A673 (cell line): ENCODE results near the gene DNASE1L3. TPM values are rescaled to one million over a fixed set of nuclear protein-coding genes. Genes with fewer than 3 reads are reported as not detected.

Experiments used
- BruUV-seq: library from RNA; stranded (reverse); fragments of 400-500 nt; replicated peaks from 2 replicates; lab custom pipeline; 2021; lab: Mats Ljungman, UMichigan
- CTCF ChIA-PET: fragments of 300-600 bp; sonication (Branson Sonifier 250); formaldehyde crosslinking; loops from one replicate; lab custom pipeline; 2022; ENCODE audit warnings: antibody characterized with exemption; lab: Charles Lee
- POLR2A ChIA-PET: fragments of 300-600 bp; sonication (Branson Sonifier 250); formaldehyde crosslinking; loops from one replicate; lab custom pipeline; 2022; ENCODE audit warnings: antibody characterized with exemption; ENCODE audit not compliant: low non-redundant PET; lab: Charles Lee
- DNase-seq: peaks from one replicate; pipeline ENCODE4 v3.0.0-alpha.2; 2015; ENCODE audit warnings: low spot score
- H3K27ac ChIP-seq: fragments of 200-600 bp; sonication (generic); 2 replicates; pipeline ENCODE4 v1.5.1; 2016; ENCODE audit warnings: mixed run types, low read depth, mild to moderate bottlenecking, mixed read lengths, antibody characterized with exemption, low read length; ENCODE audit not compliant: poor library complexity, severe bottlenecking
- H3K27me3 ChIP-seq: fragments of 200-600 bp; sonication (generic); replicated peaks from 2 replicates; pipeline ENCODE4 v1.6.1; 2017; ENCODE audit warnings: mixed run types, low read depth, mild to moderate bottlenecking, mixed read lengths, antibody characterized with exemption, low read length; ENCODE audit not compliant: insufficient read depth, poor library complexity
- H3K36me3 ChIP-seq: fragments of 200-600 bp; sonication (generic); 2 replicates; pipeline ENCODE4 v1.6.1; 2016; ENCODE audit warnings: mixed run types, mild to moderate bottlenecking, mixed read lengths, antibody characterized with exemption, low read length; ENCODE audit not compliant: insufficient read depth, poor library complexity, severe bottlenecking
- H3K4me1 ChIP-seq: fragments of 200-600 bp; sonication (generic); 2 replicates; pipeline ENCODE4 v1.6.1; 2017; ENCODE audit warnings: mixed run types, mild to moderate bottlenecking, mixed read lengths, antibody characterized with exemption, low read length; ENCODE audit not compliant: insufficient read depth, poor library complexity, severe bottlenecking
- H3K4me3 ChIP-seq: fragments of 200-600 bp; sonication (generic); 2 replicates; pipeline ENCODE4 v1.5.1; 2016; ENCODE audit warnings: low read depth, mixed run types, mild to moderate bottlenecking, mixed read lengths, low read length; ENCODE audit not compliant: poor library complexity, severe bottlenecking
- H3K9me3 ChIP-seq: fragments of 200-600 bp; sonication (generic); 2 replicates; pipeline ENCODE4 v1.6.1; 2016; ENCODE audit warnings: mixed run types, low read depth, mild to moderate bottlenecking, mixed read lengths, antibody characterized with exemption, low read length; ENCODE audit not compliant: poor library complexity, severe bottlenecking
- CTCF ChIP-seq: fragments of 300-800, 200-600 bp; sonication (generic); conservative IDR thresholded peaks from 2 replicates; pipeline ENCODE4 v1.5.1; 2017; ENCODE audit warnings: low read depth, mild to moderate bottlenecking, antibody characterized with exemption, low read length, moderate library complexity, mixed read lengths
- EZH2 ChIP-seq: fragments of 200-600 bp; sonication (generic); IDR thresholded peaks from 2 replicates; pipeline ENCODE4 v1.6.1; 2017; ENCODE audit warnings: borderline replicate concordance, low read depth, mild to moderate bottlenecking, mixed read lengths, antibody characterized with exemption, low read length; ENCODE audit not compliant: poor library complexity, severe bottlenecking
- intact Hi-C: fragments of 100-400 bp; cut with micrococcal nuclease; formaldehyde crosslinking; loops from one replicate; pipeline ENCODE4 v1.10.0; 2022; ENCODE audit not compliant: unreplicated experiment
- total RNA-seq: library from RNA; stranded (reverse); gene quantifications from 2 replicates; pipeline ENCODE4 v1.2.3, GENCODE V29; 2021

The DNASE1L3 gene
- total RNA-seq, 1 experiment from 2014 or later: not detected

DNA sequence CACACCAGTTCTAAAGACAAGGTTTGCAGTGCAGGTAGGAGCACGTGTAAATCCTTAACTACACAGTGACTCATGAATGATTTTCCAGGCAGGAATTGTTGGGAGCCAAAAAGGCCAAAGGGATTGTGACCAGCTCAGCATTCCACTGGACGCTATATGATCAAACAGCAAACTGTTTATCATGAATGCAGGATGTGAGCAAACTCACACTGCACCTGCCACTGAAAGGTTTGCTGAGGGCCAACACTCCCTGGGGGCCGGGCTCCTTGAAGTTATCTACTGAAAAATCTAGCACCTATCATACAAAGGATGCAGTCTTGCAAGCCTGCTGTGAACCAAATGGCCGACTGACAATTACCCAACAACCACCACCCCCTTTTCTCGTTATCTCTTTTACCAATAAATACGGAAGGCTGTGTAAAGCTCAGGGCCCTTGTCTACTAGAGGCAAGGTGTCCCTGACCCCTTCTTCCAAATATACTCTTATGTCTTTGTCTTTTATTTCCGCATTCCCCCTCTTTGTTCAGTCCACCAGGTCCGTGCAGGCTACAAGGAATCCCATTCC lies 11.5 kb upstream of the DNASE1L3 start:
- TF ChIP-seq CTCF (no peak), EZH2 (no peak)
- CTCF ChIA-PET: no interaction called here
- H3K36me3 ChIP-seq: no peaks in the 10 kb centered on the region
- H3K9me3 ChIP-seq: no peaks in the 10 kb centered on the region
- intact Hi-C loops: no loop called here
- H3K27ac ChIP-seq: no peak overlapping the region
- no TSS peak for BruUV-seq
- no peak for DNase-seq
- H3K4me1 ChIP-seq: no peaks in the 10 kb centered on the region
- H3K27me3 ChIP-seq: no peaks in the 10 kb centered on the region
- POLR2A ChIA-PET: no interaction called here
- no peak overlapping the region for H3K4me3 ChIP-seq

DNA sequence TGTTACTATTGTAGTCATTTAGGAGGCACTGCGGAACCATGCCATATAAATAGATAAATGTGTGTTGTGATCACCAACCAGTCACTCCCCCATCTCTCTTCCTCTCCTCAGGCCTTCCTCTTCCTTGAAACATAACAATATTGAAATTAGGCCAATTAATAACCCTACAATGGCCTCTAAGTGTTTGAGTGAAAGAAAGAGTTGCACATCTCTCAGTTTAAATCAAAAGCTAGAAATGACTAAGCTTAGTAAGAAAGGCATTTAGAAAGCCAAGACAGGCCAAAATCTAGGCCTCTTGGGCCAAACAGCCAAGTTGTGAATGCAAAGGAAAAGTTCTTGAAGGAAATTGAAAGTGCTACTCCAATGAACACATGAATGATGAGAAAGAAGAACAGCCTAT lies 8.1 kb upstream of the DNASE1L3 start:
- CTCF ChIA-PET: no interaction called here

GRCh38 chr3:58217209-58217811 lies 6.5 kb upstream of the DNASE1L3 start:
- ChIA-PET CTCF (interaction anchor here (0.6 to 1.4 kb wide), 5 partner anchors 13 to 371 kb away, joined by 3 to 5 read pairs (median 4); no protein-coding TSS in a partner anchor), POLR2A (no interaction called here)
- BruUV-seq: no TSS peak
- DNase-seq: peak; percentile 76
- H3K27ac ChIP-seq: no peak overlapping the region
- peaks cover 6% of the 10 kb centered on the region for H3K4me1 ChIP-seq
- no peaks in the 10 kb centered on the region for H3K27me3 ChIP-seq
- no peak overlapping the region for H3K4me3 ChIP-seq
- TF ChIP-seq CTCF: peak; percentile 73
- TF ChIP-seq EZH2: no peak
- H3K36me3 ChIP-seq: no peaks in the 10 kb centered on the region
- intact Hi-C loops: no loop called here
- H3K9me3 ChIP-seq: no peaks in the 10 kb centered on the region

More for the DNA sequence above, 8.1 kb upstream of the DNASE1L3 start:
- no peak overlapping the region for H3K27ac ChIP-seq
- BruUV-seq: no TSS peak
- H3K9me3 ChIP-seq: no peaks in the 10 kb centered on the region
- no peaks in the 10 kb centered on the region for H3K27me3 ChIP-seq
- H3K4me3 ChIP-seq: no peak overlapping the region
- TF ChIP-seq CTCF (no peak), EZH2 (no peak)
- intact Hi-C loops: no loop called here
- H3K36me3 ChIP-seq: no peaks in the 10 kb centered on the region
- no peak for DNase-seq
- POLR2A ChIA-PET: no interaction called here
- H3K4me1 ChIP-seq: peaks cover 6% of the 10 kb centered on the region
